Chondrocyte (in vitro differentiated cells): ENCODE measurements around the gene MRPL41. TPM values are rescaled to one million over a fixed set of nuclear protein-coding genes. Genes with fewer than 3 reads are reported as not detected.
"Not testable (repeated sequence)": the region's sequence is repeated elsewhere in the genome, so short reads cannot be mapped to it uniquely, and the experiment has no call there.

Experiments
- DNase-seq: peaks from one replicate; pipeline ENCODE4 v3.0.0; 2021; ENCODE audit warnings: mixed read lengths, low spot score
- H3K27ac Mint-ChIP-seq: one replicate; pipeline ENCODE4 v1.8.0; 2021; ENCODE audit warnings: mild to moderate bottlenecking, moderate library complexity, mixed read lengths; ENCODE audit not compliant: unreplicated experiment
- H3K27me3 Mint-ChIP-seq: 2 replicates; pipeline ENCODE4 v1.8.0; 2021; ENCODE audit warnings: low read depth, mixed read lengths
- H3K36me3 Mint-ChIP-seq: 2 replicates; pipeline ENCODE4 v1.8.0; 2021; ENCODE audit warnings: low read depth, mixed read lengths
- H3K4me1 Mint-ChIP-seq: 2 replicates; pipeline ENCODE4 v1.8.0; 2021; ENCODE audit warnings: low read depth, mild to moderate bottlenecking, mixed read lengths
- H3K4me3 Mint-ChIP-seq: one replicate; pipeline ENCODE4 v1.8.0; 2021; ENCODE audit warnings: mild to moderate bottlenecking, moderate library complexity, mixed read lengths; ENCODE audit not compliant: unreplicated experiment
- H3K9me3 Mint-ChIP-seq: 2 replicates; pipeline ENCODE4 v1.8.0; 2021; ENCODE audit warnings: low read depth, mixed read lengths
- total RNA-seq: library from RNA; stranded (reverse); gene quantifications from 3 replicates; pipeline ENCODE4 v1.2.1, GENCODE V29; 2021
- TF ChIP-seq, protein P1 (sequence below): fragments of 200-600 bp; sonication (generic); IDR thresholded peaks from 2 replicates; pipeline ENCODE4 v1.5.0; 2021; ENCODE audit warnings: antibody characterized with exemption, mild to moderate bottlenecking, moderate library complexity

Gene MRPL41
- total RNA-seq, 1 donor from 2014 or later = 55.4 TPM

DNA sequence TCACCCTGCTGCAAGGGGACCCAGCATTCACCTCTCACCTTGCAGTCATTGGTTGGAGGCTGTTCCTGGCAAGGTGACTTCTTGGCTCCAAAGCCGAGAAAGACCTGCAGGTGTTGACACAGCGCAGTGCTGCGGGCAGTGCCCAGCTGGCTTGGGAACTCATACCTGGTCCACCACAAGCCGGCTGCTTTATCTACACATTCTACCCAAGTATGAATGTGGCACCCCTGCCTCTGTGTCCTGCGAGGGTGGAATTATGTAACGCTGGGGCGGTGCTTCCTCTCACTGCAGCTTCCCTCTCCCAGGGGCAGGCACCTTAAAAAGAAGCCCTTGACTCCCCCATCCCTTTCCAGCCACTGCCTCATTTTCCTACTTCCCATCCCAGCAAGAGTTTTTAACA lies 41.1 kb downstream of the MRPL41 start:
- DNase-seq = no peak
- peaks cover 3% of the 10 kb centered on the region for H3K36me3 Mint-ChIP-seq
- H3K9me3 Mint-ChIP-seq = no peaks in the 10 kb centered on the region
- TF ChIP-seq, protein P1, sequence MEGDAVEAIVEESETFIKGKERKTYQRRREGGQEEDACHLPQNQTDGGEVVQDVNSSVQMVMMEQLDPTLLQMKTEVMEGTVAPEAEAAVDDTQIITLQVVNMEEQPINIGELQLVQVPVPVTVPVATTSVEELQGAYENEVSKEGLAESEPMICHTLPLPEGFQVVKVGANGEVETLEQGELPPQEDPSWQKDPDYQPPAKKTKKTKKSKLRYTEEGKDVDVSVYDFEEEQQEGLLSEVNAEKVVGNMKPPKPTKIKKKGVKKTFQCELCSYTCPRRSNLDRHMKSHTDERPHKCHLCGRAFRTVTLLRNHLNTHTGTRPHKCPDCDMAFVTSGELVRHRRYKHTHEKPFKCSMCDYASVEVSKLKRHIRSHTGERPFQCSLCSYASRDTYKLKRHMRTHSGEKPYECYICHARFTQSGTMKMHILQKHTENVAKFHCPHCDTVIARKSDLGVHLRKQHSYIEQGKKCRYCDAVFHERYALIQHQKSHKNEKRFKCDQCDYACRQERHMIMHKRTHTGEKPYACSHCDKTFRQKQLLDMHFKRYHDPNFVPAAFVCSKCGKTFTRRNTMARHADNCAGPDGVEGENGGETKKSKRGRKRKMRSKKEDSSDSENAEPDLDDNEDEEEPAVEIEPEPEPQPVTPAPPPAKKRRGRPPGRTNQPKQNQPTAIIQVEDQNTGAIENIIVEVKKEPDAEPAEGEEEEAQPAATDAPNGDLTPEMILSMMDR = no peak
- no peaks in the 10 kb centered on the region for H3K27me3 Mint-ChIP-seq
- H3K4me3 Mint-ChIP-seq = no peak overlapping the region
- H3K4me1 Mint-ChIP-seq = peaks cover 9% of the 10 kb centered on the region
- no peak overlapping the region for H3K27ac Mint-ChIP-seq

DNA sequence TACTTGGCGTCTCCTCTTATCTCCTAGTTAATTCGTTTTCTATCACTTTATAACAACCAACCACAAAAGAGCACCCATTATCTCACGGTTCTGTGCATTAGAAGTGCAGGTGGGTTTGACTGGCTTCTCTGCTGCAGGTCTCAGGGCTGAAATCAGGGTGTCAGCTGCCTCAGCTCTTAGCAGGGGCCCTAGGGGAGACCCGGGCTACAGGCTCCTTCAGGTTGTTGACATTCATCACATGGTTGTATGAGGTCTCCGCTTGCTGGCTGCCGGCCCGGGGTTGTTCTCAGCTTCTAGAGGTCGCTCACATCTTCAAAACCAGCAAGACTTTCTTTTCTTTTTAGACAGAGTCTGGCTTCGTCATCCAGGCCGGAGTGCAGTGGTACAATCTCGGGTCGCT lies 41.5 kb downstream of the MRPL41 start:
- Mint-ChIP-seq H3K27ac (no peak overlapping the region), H3K27me3 (no peaks in the 10 kb centered on the region), H3K4me3 (no peak overlapping the region), H3K36me3 (no peaks in the 10 kb centered on the region), H3K9me3 (no peaks in the 10 kb centered on the region), H3K4me1 (peaks cover 5% of the 10 kb centered on the region)
- TF ChIP-seq, protein P1 = no peak
- DNase-seq = no peak

DNA sequence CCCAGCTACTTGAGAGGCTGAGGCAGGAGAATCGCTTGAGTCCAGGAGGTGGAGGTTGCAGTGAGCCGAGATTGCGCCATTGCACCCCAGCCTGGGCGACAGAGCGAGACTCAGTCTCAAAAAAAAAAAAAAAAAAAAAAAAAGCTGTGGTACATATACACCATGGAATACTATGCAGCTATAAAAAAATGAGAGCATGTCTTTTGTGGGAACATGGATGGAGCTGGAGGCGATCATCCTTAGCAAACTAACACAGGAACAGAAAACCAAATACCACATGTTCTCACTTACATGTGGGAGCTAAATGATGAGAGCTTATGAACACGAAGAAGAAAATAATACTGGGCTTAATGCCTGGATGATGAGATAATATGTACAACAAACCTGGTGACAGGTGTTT lies 44.9 kb downstream of the MRPL41 start:
- H3K9me3 Mint-ChIP-seq, DNase-seq, H3K4me3 Mint-ChIP-seq, H3K4me1 Mint-ChIP-seq, H3K36me3 Mint-ChIP-seq, H3K27me3 Mint-ChIP-seq, H3K27ac Mint-ChIP-seq: not testable (repeated sequence)

DNA sequence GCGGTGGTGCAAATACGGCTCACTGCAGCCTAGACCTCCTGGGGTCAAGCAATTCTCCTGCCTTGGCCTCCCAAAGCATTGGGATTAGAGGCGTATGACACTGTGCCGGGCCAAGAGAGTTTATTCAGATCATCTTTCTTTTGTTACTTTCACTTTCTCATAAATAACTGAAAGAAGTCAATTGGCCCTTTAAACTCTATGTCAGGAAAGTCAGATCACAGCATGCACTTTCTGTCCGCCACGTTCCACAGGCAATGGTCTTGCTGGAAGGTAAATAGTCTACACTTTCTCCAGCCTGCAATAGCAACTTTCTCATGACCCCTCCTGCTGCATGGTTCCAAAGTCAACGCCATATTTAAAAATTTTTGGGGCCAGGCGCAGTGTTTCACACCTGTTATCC lies 47.3 kb downstream of the MRPL41 start:
- Mint-ChIP-seq H3K4me3 (no peak overlapping the region), H3K9me3 (no peaks in the 10 kb centered on the region), H3K36me3 (no peaks in the 10 kb centered on the region), H3K4me1 (peaks cover 6% of the 10 kb centered on the region), H3K27me3 (no peaks in the 10 kb centered on the region), H3K27ac (no peak overlapping the region)
- TF ChIP-seq, protein P1 = no peak
- no peak for DNase-seq

Other genes starting within 250 kb of the MRPL41 start
- 0.39 to 6.9 TPM (median 6.7 TPM) in 3 replicates for gene NRARP, start 249.6 kb upstream of the MRPL41 start, total RNA-seq
- 10.7 to 15.7 TPM (median 11.6 TPM) in 3 replicates for gene EXD3, start 128.7 kb upstream of the MRPL41 start, total RNA-seq
- 0.97 to 2.5 TPM (median 2.0 TPM) in 3 replicates for gene NOXA1, start 128.5 kb upstream of the MRPL41 start, total RNA-seq
- gene ENTPD8, start 110.5 kb upstream of the MRPL41 start, total RNA-seq = 0.10 TPM in 1 of 3 replicates, not detected in the others
- 81.5 to 86.8 TPM (median 86.1 TPM) in 3 replicates for gene NSMF, start 92.5 kb upstream of the MRPL41 start, total RNA-seq
- gene PNPLA7, start 1.5 kb upstream of the MRPL41 start, total RNA-seq = 3.6 to 4.2 TPM (median 4.1 TPM) in 3 replicates
- gene DPH7, start 27.0 kb downstream of the MRPL41 start, total RNA-seq = 25.8 to 33.9 TPM (median 27.9 TPM) in 3 replicates
- 32.5 to 34.8 TPM (median 33.0 TPM) in 3 replicates for gene ZMYND19, start 38.6 kb downstream of the MRPL41 start, total RNA-seq
- 24.5 to 27.3 TPM (median 27.2 TPM) in 3 replicates for gene ARRDC1, start 53.8 kb downstream of the MRPL41 start, total RNA-seq
- gene EHMT1, start 67.1 kb downstream of the MRPL41 start, total RNA-seq = 59.6 to 92.3 TPM (median 61.0 TPM) in 3 replicates